GM18870 (cell line): ENCODE measurements around the gene C2orf72.
A peak's percentile ranks its signal among the peaks of the same experiment; 100 is the strongest.

Experiments used
- ATAC-seq: cut with Tn5 transposase; IDR thresholded peaks from one replicate; pipeline ENCODE4 v1.9.1; 2021; ENCODE audit warnings: moderate library complexity; ENCODE audit not compliant: unreplicated experiment

Gene C2orf72

DNA sequence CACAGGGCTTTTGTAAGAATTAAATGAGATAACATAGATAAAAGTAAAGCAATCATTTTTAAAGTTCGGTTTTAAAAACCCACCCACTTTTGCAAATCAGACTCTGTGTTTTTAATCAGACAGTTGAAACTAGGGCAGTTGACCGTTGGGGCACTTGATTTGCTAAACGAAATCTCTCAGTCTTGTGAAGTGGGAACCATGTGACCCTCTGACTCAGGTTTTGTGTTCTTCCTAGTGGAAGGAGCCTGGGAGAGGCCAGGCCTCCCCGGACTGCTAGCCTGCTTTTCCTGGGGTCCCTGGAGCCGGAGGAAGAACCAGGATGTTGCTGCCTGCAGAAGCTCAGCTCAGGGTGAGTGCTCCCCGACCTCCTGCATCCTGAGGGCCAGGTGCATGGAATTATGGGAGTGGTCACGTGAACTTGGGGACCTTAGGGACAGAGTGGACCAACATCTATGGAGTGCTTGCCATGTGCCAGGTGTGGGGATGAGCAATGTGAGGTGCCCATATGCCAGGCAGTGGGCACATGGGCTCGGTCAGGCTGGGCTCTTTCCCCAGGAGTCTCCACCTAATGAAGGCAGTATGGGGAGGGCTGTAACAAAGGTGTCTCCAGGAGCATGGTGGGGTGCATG lies 3.9 kb downstream of the C2orf72 start:
- no peak for ATAC-seq

DNA sequence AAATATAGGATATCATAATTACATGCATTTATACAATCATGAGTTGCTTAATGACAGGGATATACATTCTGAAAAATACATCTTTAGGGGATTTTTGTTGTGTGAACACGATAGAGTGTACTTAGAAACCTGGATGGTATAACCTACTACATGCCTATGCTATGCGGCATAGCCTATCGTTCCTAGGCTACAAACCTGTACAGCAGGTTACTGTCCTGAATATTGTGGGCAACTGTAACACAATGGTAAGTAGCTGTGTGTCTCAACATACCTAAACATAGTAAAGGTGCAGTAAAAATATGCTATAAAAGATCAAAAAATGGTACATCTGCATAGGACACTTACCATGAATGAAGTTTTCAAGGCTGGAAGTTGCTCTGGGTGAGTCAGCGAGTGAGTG lies 6.5 kb downstream of the C2orf72 start:
- ATAC-seq: no peak

- no peak for ATAC-seq
Observed at GRCh38 chr2:231046916-231047273, 9.6 kb downstream of the C2orf72 start.

GRCh38 chr2:231047274-231047922 lies 10.1 kb downstream of the C2orf72 start:
- no peak for ATAC-seq

GRCh38 chr2:231047923-231048915 lies 10.9 kb downstream of the C2orf72 start:
- no peak for ATAC-seq

- no peak for ATAC-seq
Observed at GRCh38 chr2:231049286-231050017, 12.1 kb downstream of the C2orf72 start.

GRCh38 chr2:231050018-231050901 lies 12.9 kb downstream of the C2orf72 start:
- ATAC-seq: no peak

- ATAC-seq: no peak
Observed at GRCh38 chr2:231051116-231051515, 13.8 kb downstream of the C2orf72 start.

DNA sequence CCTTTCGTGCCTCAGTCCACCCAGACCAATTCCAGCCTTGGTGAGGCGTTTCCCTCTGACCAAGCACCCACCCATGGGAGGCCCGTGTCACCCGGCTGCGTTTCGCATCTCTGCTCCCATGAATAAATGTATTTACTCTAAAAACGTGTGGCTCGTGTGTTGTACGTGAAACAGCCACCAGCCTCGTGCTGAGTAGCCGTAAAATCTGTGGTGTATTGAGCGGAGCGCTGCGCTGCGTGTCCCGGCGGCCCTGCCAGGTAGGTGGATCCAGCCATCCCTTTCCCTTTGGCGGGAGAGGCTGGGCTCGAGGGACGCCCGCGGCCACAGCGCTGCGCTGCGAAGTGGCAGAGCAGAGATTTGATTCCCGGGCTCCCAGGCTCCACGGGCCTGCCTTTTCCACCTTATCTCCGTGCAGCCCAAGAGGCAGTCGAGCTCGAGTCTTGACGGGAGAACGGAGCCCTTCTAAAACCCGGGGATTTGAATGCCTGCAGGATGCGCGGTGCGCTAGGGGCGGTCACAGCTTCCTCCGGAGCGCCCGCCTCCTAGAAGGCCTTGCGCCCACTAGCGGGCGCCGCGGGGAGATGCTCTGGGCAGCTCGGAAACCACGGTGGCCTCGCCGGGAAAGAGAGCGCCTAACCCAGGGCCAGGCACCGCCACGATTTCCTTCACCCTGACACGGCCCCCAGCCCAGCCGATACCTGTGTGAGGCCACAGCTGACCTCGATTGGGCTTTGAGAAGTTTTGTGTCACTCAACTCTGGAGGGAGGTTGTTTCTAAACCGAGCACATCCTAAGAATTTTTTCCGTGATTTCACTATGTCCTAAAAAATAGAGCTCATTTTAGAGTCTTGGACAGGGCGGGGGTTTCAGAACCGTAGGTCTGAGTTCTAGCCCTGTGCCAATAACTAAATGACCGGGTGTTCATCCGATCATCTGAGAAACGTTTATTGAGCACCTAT lies 15.4 kb downstream of the C2orf72 start:
- ATAC-seq: peak; percentile 38

DNA sequence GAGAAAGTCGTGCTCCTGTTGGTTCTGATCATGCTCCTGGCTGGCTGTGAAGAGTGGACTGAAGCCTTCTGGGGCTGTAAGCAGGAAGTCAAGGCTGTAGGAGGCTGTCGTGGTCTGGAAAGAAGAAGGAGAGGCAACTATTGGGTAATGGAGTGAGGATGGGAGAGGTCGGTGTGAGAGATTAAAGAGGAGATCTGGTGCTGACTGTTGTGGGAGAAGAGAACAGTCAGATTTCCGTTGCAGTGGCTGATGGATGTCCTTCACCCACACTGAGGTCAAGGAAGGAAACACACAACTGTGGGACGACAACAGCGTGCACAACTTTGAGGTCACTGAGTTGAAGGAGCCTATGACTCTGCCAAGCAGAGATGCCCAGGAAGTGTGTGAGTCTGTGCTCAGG lies 16.5 kb downstream of the C2orf72 start:
- ATAC-seq: no peak

- ATAC-seq: peak; percentile 76
Observed at GRCh38 chr2:231056453-231057416, 19.4 kb downstream of the C2orf72 start, which contains the start of gene PSMD1. TSS of gene PSMD1 (plus strand) at chr2:231056867. CDS start at chr2:231057026, 159 bp downstream.

- no peak for ATAC-seq
Observed at GRCh38 chr2:231057590-231057989, 20.3 kb downstream of the C2orf72 start.

DNA sequence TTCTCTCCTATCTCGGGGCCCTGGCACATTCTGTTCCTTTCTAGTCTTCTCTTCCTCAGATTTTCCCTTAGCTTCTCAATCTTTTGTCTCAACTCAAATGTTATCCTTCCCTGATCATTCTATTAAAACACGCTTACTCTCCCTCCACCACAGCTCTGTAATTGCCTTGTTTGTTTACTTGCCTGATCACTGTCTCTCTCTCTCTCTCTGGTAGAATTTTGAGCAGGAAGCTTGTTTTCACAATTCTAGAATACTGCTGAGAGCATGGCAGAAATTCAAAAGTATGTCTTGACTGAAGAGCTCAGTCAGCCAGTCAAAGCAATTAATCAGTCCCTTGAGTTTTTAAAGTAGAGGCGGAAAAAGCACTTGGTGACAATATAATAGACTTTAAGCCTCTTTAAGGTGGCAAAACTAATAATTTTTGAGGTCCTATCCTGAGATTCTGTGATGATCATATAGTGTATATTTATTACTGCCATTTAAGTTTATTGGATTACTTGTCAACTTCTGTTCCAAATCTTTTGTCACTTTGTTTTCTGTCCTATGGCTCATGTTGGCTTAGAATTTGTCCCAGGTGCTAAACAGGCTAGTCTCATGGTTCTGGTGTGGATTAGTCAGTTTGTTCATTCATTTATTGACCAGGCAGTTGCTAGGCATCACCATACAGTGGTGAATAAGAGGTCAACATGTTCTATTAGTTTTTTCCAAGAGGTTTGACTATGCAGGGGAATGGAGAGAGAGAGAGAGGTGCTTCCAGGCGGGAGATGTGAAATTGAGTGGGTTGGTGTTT lies 21.6 kb downstream of the C2orf72 start:
- ATAC-seq: no peak

DNA sequence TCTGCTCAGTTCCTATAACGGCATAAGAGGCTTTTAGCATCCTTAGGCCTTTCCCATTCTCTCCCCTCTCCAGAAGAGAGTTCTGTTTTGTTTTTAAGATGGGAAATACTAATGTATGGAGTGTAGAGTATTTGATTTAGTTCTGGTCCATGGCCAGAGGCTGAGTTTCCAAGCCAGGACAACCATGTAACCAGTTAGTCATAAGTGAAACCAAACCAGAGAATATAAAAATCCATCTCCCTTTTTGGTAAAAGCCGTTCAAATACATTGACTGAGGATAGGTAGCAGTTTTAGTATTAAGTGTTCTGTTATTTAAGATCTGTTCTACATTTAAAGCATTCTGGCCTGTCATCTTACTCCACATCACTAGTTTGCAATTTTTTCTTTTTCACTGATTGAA lies 22.4 kb downstream of the C2orf72 start:
- ATAC-seq: no peak

GRCh38 chr2:231062776-231063175 lies 25.5 kb downstream of the C2orf72 start:
- ATAC-seq: no peak

GRCh38 chr2:231063347-231063746 lies 26.0 kb downstream of the C2orf72 start:
- no peak for ATAC-seq

DNA sequence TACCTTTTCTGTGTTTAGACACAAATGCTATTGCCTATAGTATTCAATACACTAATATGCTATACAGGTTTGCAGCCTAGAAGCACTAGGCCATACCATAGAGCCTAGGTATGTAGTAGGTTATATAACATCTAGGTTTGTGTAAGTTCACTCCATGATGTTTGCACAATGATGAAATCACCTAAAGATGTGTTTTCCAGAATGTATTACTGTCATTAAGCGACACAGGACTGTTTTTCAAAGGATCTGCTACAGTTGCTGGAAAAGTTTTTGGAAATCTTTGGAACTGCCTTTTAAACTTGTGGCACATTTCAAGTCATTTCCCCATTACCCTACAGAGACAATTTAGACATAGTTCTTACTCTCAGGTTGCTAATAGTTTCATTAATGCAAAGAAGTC lies 28.6 kb downstream of the C2orf72 start:
- no peak for ATAC-seq
